IMR-90 (cell line): ENCODE measurements around the gene RASA1. TPM values are rescaled to one million over a fixed set of nuclear protein-coding genes. Genes with fewer than 3 reads are reported as not detected.
A peak's percentile ranks its signal among the peaks of the same experiment; 100 is the strongest.

Experiments used
- ATAC-seq: fragments of 200-7000 bp; cut with Tn5 transposase; 2 replicates; pipeline ENCODE4 v1.9.1; 2020; ENCODE audit warnings: low read depth, mild to moderate bottlenecking, moderate library complexity
- BruUV-seq: library from RNA; stranded (reverse); fragments of 400-500 nt; replicated peaks from 2 replicates; lab custom pipeline; 2021; lab: Mats Ljungman, UMichigan
- CTCF ChIA-PET: fragments of 300-600 bp; formaldehyde crosslinking; extraction: SDS; loops from one replicate; lab custom pipeline; 2021; ENCODE audit warnings: antibody characterized with exemption; lab: Yijun Ruan, JAX
- POLR2A ChIA-PET: fragments of 300-600 bp; sonication (Branson Sonifier 250); formaldehyde crosslinking; loops from one replicate; lab custom pipeline; 2022; ENCODE audit warnings: antibody characterized with exemption; ENCODE audit not compliant: unreplicated experiment; lab: Charles Lee
- DNase-seq: peaks from one replicate; pipeline ENCODE4 v3.0.0; 2013
- H2AFZ ChIP-seq: replicated peaks from 2 replicates; pipeline ENCODE3; 2013; ENCODE audit warnings: low read length, mild to moderate bottlenecking; ENCODE audit not compliant: poor library complexity
- H2AK5ac ChIP-seq: 2 replicates; pipeline ENCODE4 v1.6.1; 2013; ENCODE audit warnings: low read depth, low read length, inconsistent platforms
- H2AK9ac ChIP-seq: replicated peaks from 2 replicates; pipeline ENCODE3; 2013; ENCODE audit warnings: mild to moderate bottlenecking, low read depth, low read length, moderate library complexity; ENCODE audit not compliant: poor library complexity
- H2BK120ac ChIP-seq: 2 replicates; pipeline ENCODE4 v1.6.1; 2013; ENCODE audit warnings: low read depth, low read length, inconsistent platforms
- H2BK15ac ChIP-seq: 3 replicates; pipeline ENCODE4 v1.6.1; 2013; ENCODE audit warnings: low read depth, low read length, inconsistent platforms
- H2BK20ac ChIP-seq: 2 replicates; pipeline ENCODE4 v1.6.1; 2013; ENCODE audit warnings: low read depth, mild to moderate bottlenecking, inconsistent platforms, low read length, moderate library complexity
- H2BK5ac ChIP-seq: 2 replicates; pipeline ENCODE4 v1.6.1; 2013; ENCODE audit warnings: mild to moderate bottlenecking, low read depth, low read length, inconsistent platforms; ENCODE audit not compliant: poor library complexity, severe bottlenecking
- H3K14ac ChIP-seq: replicated peaks from 2 replicates; pipeline ENCODE4 v1.6.1; 2013; ENCODE audit warnings: low read depth, low read length, inconsistent platforms
- H3K18ac ChIP-seq: 2 replicates; pipeline ENCODE4 v1.6.1; 2013; ENCODE audit warnings: low read depth, low read length, control low read depth
- H3K23ac ChIP-seq: 2 replicates; pipeline ENCODE4 v1.6.1; 2013; ENCODE audit warnings: low read depth, low read length, inconsistent platforms
- H3K27ac ChIP-seq: 2 replicates; pipeline ENCODE4 v1.5.1; 2013; ENCODE audit warnings: mild to moderate bottlenecking, control low read depth, low read length; ENCODE audit not compliant: insufficient read depth
- H3K27me3 ChIP-seq: 2 replicates; pipeline ENCODE4 v1.6.1; 2013; ENCODE audit warnings: low read length; ENCODE audit not compliant: control insufficient read depth, insufficient read depth
- H3K36me3 ChIP-seq: 2 replicates; pipeline ENCODE4 v1.6.1; 2013; ENCODE audit warnings: low read length, mixed read lengths; ENCODE audit not compliant: control insufficient read depth, insufficient read depth
- H3K4ac ChIP-seq: 2 replicates; pipeline ENCODE4 v1.6.1; 2013; ENCODE audit warnings: low read depth, low read length, inconsistent platforms
- H3K4me1 ChIP-seq: 2 replicates; pipeline ENCODE4 v1.6.1; 2013; ENCODE audit warnings: low read length, mixed read lengths; ENCODE audit not compliant: control insufficient read depth, insufficient read depth
- H3K4me2 ChIP-seq: 2 replicates; pipeline ENCODE4 v1.6.1; 2013; ENCODE audit warnings: low read depth, mild to moderate bottlenecking, control low read depth, low read length, moderate library complexity
- H3K4me3 ChIP-seq: 2 replicates; pipeline ENCODE4 v1.5.1; 2013; ENCODE audit warnings: low read depth, mild to moderate bottlenecking, control low read depth, low read length, moderate library complexity; ENCODE audit not compliant: insufficient read depth
- H3K56ac ChIP-seq: 2 replicates; pipeline ENCODE4 v1.6.1; 2013; ENCODE audit warnings: low read length, inconsistent platforms; ENCODE audit not compliant: insufficient read depth; ENCODE audit errors: extremely low read depth
- H3K79me1 ChIP-seq, 2 experiments: 2 replicates each; pipeline ENCODE4 v1.6.1; 2013; ENCODE audit warnings: low read length in 2 of 2, inconsistent platforms in 1 of 2, low read depth in 1 of 2
- H3K9ac ChIP-seq: 2 replicates; pipeline ENCODE4 v1.6.1; 2013; ENCODE audit warnings: low read depth, low read length, control low read depth
- H3K9me1 ChIP-seq: 2 replicates; pipeline ENCODE4 v1.6.1; 2013; ENCODE audit warnings: low read length, inconsistent platforms; ENCODE audit not compliant: insufficient read depth
- H3K9me3 ChIP-seq: 2 replicates; pipeline ENCODE4 v1.6.1; 2013; ENCODE audit warnings: low read length; ENCODE audit not compliant: control insufficient read depth, insufficient read depth
- H4K20me1 ChIP-seq: 2 replicates; pipeline ENCODE4 v1.6.1; 2013; ENCODE audit warnings: low read length, inconsistent platforms; ENCODE audit not compliant: insufficient read depth
- H4K5ac ChIP-seq: 2 replicates; pipeline ENCODE4 v1.6.1; 2013; ENCODE audit warnings: mild to moderate bottlenecking, low read depth, low read length, control low read depth
- H4K8ac ChIP-seq, 2 experiments: 2 replicates each; pipeline ENCODE4 v1.6.1; 2013; ENCODE audit warnings: low read depth in 2 of 2, low read length in 2 of 2, control low read depth in 1 of 2, inconsistent platforms in 1 of 2
- H4K91ac ChIP-seq: 2 replicates; pipeline ENCODE4 v1.6.1; 2013; ENCODE audit warnings: low read depth, low read length, inconsistent platforms; ENCODE audit not compliant: insufficient read depth
- CHD1 ChIP-seq: IDR thresholded peaks from 2 replicates; pipeline ENCODE4 v1.6.1; 2012; ENCODE audit warnings: low read depth, low read length, improper control_type of control experiment
- CTCF ChIP-seq: conservative IDR thresholded peaks from 2 replicates; pipeline ENCODE4 v1.5.1; 2012; ENCODE audit warnings: mild to moderate bottlenecking, low read depth, low read length, improper control_type of control experiment
- FOS ChIP-seq: fragments of 150-350 bp; IDR thresholded peaks from 2 replicates; pipeline ENCODE4 v1.6.1; 2016; ENCODE audit warnings: low read depth, low read length
- MAZ ChIP-seq: IDR thresholded peaks from 2 replicates; pipeline ENCODE4 v1.6.1; 2012; ENCODE audit warnings: low read depth, mild to moderate bottlenecking, low read length, improper control_type of control experiment, moderate library complexity, borderline replicate concordance
- POLR2A ChIP-seq: IDR thresholded peaks from 2 replicates; pipeline ENCODE4 v1.6.1; 2012; ENCODE audit warnings: mild to moderate bottlenecking, low read depth, low read length
- RAD21 ChIP-seq: IDR thresholded peaks from 2 replicates; pipeline ENCODE4 v1.6.1; 2012; ENCODE audit warnings: low read length, improper control_type of control experiment
- RCOR1 ChIP-seq: IDR thresholded peaks from 2 replicates; pipeline ENCODE4 v1.6.1; 2012; ENCODE audit warnings: mild to moderate bottlenecking, low read length, improper control_type of control experiment; ENCODE audit not compliant: insufficient replicate concordance
- RFX5 ChIP-seq: IDR thresholded peaks from 2 replicates; pipeline ENCODE4 v1.8.0; 2012; ENCODE audit warnings: low read depth, mild to moderate bottlenecking, low read length, moderate library complexity
- WGBS, 2 experiments: methylation state at CpG; one replicate each; pipeline versions ENCODE4 v1.1.5 to v1.1.7; 2013; ENCODE audit warnings: missing lambda C conversion rate in 2 of 2; ENCODE audit not compliant: insufficient read length in 1 of 2; ENCODE audit errors: extremely low coverage in 2 of 2; 5-methylcytosine and 5-hydroxymethylcytosine counted together
- dilution Hi-C: fragments of 300-500 bp; cut with HindIII; formaldehyde crosslinking; loops from one replicate; pipeline ENCODE4 v1.14.3; 2018; ENCODE audit warnings: low sequenced_read_pairs; ENCODE audit not compliant: unreplicated experiment
- in situ Hi-C: fragments of 300-500 bp; cut with MboI; formaldehyde crosslinking; loops from 3 replicates; pipeline ENCODE4 v1.14.3; 2019; ENCODE audit warnings: low sequenced_read_pairs, inconsistent platforms, mixed read lengths
- intact Hi-C: fragments of 100-400 bp; cut with micrococcal nuclease; formaldehyde crosslinking; loops from 2 replicates; pipeline ENCODE4 v1.10.0; 2022
- polyA plus RNA-seq, 3 experiments: library from polyadenylated mRNA; depleted of rRNA; stranded (reverse); fragments of >200 nt; gene quantifications; 2 replicates each; pipeline ENCODE4 v1.2.3, GENCODE V29; 2012; ENCODE audit warnings: low replicate concordance in 1 of 3
- total RNA-seq: library from RNA; depleted of rRNA; stranded (reverse); fragments of >200 nt; gene quantifications from 2 replicates; pipeline ENCODE4 v1.2.3, GENCODE V29; 2012
- TF ChIP-seq, protein P1 (sequence below): fragments of 150-350 bp; IDR thresholded peaks from 2 replicates; pipeline ENCODE4 v1.6.1; 2016; ENCODE audit warnings: low read depth, mild to moderate bottlenecking, low read length, moderate library complexity, borderline replicate concordance
- TF ChIP-seq, protein P2 (sequence below): fragments of 150-350 bp; IDR thresholded peaks from 2 replicates; pipeline ENCODE4 v1.6.1; 2017; ENCODE audit warnings: mild to moderate bottlenecking, antibody characterized with exemption, low read length, low read depth

RASA1 gene
- total and polyA plus RNA-seq, 2 of the 4 experiments (the other 2 are of a cell fraction): 37.6 to 45.7 TPM

- TF ChIP-seq CTCF: no peak
These were observed 145.1 kb downstream of the RASA1 start, which contains the start of gene CCNH (continued) for GRCh38 chr5:87412630-87413342.

DNA sequence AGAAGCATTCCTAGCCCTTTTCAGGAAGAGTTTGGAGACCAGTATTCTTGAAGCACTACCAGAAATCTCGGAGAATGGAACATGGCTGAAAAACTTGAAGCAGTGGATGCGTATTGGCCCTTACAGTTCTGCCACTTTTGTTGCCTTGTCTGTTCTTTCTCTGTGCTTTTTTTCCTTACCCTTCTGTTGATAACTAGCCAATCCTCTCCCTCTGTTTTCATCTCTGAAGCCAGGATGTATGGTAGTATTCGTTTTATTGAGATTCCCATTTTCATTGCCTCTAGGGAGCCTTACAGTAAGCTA lies 145.6 kb downstream of the RASA1 start:
- WGBS, 2 experiments: no CpG with 5 or more reads among the region's 3 CpGs
- peak overlapping the region; percentile 86 for H3K14ac ChIP-seq
- no peaks in the 10 kb centered on the region for H3K9me3 ChIP-seq
- H2BK20ac ChIP-seq: 0 out of 2 replicates have a peak overlapping the region, but pooled peaks have one; percentile 38
- no peak overlapping the region for H2BK120ac ChIP-seq
- peak overlapping the region; percentile 78 for H3K4me2 ChIP-seq
- no peak overlapping the region for H2AK5ac ChIP-seq
- 0 out of 2 replicates have a peak overlapping the region, but pooled peaks have one; percentile 25 for H3K23ac ChIP-seq
- H3K27me3 ChIP-seq: no peaks in the 10 kb centered on the region
- no peaks in the 10 kb centered on the region for H3K4me1 ChIP-seq
- peaks cover 15 to 25% of the 10 kb centered on the region in 2 experiments for H3K79me1 ChIP-seq
- peak overlapping the region; percentile 21; the same call in 1 of the 2 replicates for H3K9ac ChIP-seq
- BruUV-seq: no TSS peak
- POLR2A ChIA-PET: interaction anchor here (0.7 kb wide), 1 partner anchor 81 kb away, joined by 6 read pairs; no protein-coding TSS in a partner anchor
- peak overlapping the region; percentile 40; the same call in 1 of the 3 replicates for H2BK15ac ChIP-seq
- CTCF ChIA-PET: no interaction called here
- intact Hi-C loops (no loop called here), dilution Hi-C loops (no loop called here), in situ Hi-C loops (loop anchor here (25.0 kb wide), 1 partner anchor 501 kb away; no protein-coding TSS in a partner anchor)
- peak overlapping the region; percentile 96 for H4K5ac ChIP-seq
- no peak overlapping the region for H4K91ac ChIP-seq
- no peak overlapping the region; the same call in 1 of the 2 replicates for H3K27ac ChIP-seq
- peaks cover 5% of the 10 kb centered on the region; the same call in 1 of the 2 replicates for H4K20me1 ChIP-seq
- peak overlapping the region; percentile 92 for H2AFZ ChIP-seq
- H3K4ac ChIP-seq: peak overlapping the region; percentile 62; the same call in 1 of the 2 replicates
- H3K9me1 ChIP-seq: no peaks in the 10 kb centered on the region
- H3K36me3 ChIP-seq: no peaks in the 10 kb centered on the region
- H2BK5ac ChIP-seq: no peak overlapping the region
- no peak for ATAC-seq
- H4K8ac ChIP-seq: peak overlapping the region; percentile 87 to 94
- peak overlapping the region; percentile 25; the same call in 1 of the 2 replicates for H3K18ac ChIP-seq
- no peak for DNase-seq
- H3K56ac ChIP-seq: 0 out of 2 replicates have a peak overlapping the region, but pooled peaks have one; percentile 16
- no peak overlapping the region for H2AK9ac ChIP-seq
- H3K4me3 ChIP-seq: peak overlapping the region; percentile 81
- TF ChIP-seq MAZ (no peak), RAD21 (no peak), RFX5 (no peak), FOS (no peak), POLR2A (no peak), RCOR1 (no peak), CHD1 (no peak)
- TF ChIP-seq, protein P1, sequence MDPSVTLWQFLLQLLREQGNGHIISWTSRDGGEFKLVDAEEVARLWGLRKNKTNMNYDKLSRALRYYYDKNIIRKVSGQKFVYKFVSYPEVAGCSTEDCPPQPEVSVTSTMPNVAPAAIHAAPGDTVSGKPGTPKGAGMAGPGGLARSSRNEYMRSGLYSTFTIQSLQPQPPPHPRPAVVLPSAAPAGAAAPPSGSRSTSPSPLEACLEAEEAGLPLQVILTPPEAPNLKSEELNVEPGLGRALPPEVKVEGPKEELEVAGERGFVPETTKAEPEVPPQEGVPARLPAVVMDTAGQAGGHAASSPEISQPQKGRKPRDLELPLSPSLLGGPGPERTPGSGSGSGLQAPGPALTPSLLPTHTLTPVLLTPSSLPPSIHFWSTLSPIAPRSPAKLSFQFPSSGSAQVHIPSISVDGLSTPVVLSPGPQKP: no peak
- TF ChIP-seq, protein P2, sequence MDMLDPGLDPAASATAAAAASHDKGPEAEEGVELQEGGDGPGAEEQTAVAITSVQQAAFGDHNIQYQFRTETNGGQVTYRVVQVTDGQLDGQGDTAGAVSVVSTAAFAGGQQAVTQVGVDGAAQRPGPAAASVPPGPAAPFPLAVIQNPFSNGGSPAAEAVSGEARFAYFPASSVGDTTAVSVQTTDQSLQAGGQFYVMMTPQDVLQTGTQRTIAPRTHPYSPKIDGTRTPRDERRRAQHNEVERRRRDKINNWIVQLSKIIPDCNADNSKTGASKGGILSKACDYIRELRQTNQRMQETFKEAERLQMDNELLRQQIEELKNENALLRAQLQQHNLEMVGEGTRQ: no peak
